Left lung (tissue), 10 donors: ENCODE results near the gene SLC25A48. TPM values are rescaled to one million over a fixed set of nuclear protein-coding genes. Genes with fewer than 3 reads are reported as not detected.

Source experiments
- ATAC-seq: fragments of 200-7000 bp; cut with Tn5 transposase; one replicate; pipeline ENCODE4 v1.9.1; 2020; ENCODE audit warnings: moderate library complexity
- DNase-seq, 4 donors: peaks; one replicate each; pipeline ENCODE4 v3.0.0-alpha.2; 2013 to 2020
- H3K27ac ChIP-seq, 2 donors: fragments of 200-600 bp; sonication (generic) in 1 of 2; one replicate each; pipeline versions ENCODE4 v1.5.0 to v1.8.0; 2020 to 2021
- H3K27me3 ChIP-seq, 2 donors: fragments of 200-600 bp; sonication (generic) in 1 of 2; one replicate each; pipeline versions ENCODE4 v1.5.0 to v1.8.0; 2020 to 2021
- H3K36me3 ChIP-seq, 2 donors: fragments of 200-600 bp; sonication (generic) in 1 of 2; one replicate each; pipeline versions ENCODE4 v1.5.0 to v1.8.0; 2020 to 2021
- H3K4me1 ChIP-seq, 2 donors: fragments of 200-600 bp; one replicate each; pipeline ENCODE4 v1.8.0; 2021
- H3K4me3 ChIP-seq, 2 donors: fragments of 200-600 bp; sonication (generic) in 1 of 2; one replicate each; pipeline versions ENCODE4 v1.5.0 to v1.8.0; 2020 to 2021; ENCODE audit warnings: mild to moderate bottlenecking in 1 of 2
- H3K9me3 ChIP-seq, 2 donors: fragments of 200-600 bp; sonication (generic) in 1 of 2; one replicate each; pipeline versions ENCODE4 v1.5.0 to v1.8.0; 2020 to 2021
- intact Hi-C, 2 donors: fragments of 100-400 bp; cut with DNase I; formaldehyde crosslinking; loops; one replicate each; pipeline versions ENCODE4 v1.11.2 to v1.14.2; 2022
- polyA plus RNA-seq, 6 donors: library from polyadenylated mRNA; unstranded; fragments of 120-200 nt; gene quantifications; one replicate each; pipeline ENCODE4 v1.2.1, GENCODE V29; 2013; ENCODE audit not compliant: insufficient read length in 6 of 6
- total RNA-seq, 2 donors: library from RNA; stranded (reverse); fragmentation: NEBNext Ultra II Directional; extraction: Animal tissue kit (Norgen Biotek cat#: 25700); gene quantifications; one replicate each; pipeline ENCODE4 v1.2.1, GENCODE V29; 2021
- TF ChIP-seq, protein P1 (sequence below), 2 donors: fragments of 200-600 bp; sonication (generic) in 1 of 2; IDR thresholded peaks; one replicate each; pipeline versions ENCODE4 v1.5.0 to v1.8.0; 2021; ENCODE audit warnings: antibody characterized with exemption in 2 of 2
- donor health status: DM: no; HTN: yes; CAD: no.
- donor health status: DM: no; HTN: no; CAD: no.

Gene SLC25A48
- total and polyA plus RNA-seq, 8 donors = 0.64 to 1.7 (median 1.0) TPM; not detected in 1

DNA sequence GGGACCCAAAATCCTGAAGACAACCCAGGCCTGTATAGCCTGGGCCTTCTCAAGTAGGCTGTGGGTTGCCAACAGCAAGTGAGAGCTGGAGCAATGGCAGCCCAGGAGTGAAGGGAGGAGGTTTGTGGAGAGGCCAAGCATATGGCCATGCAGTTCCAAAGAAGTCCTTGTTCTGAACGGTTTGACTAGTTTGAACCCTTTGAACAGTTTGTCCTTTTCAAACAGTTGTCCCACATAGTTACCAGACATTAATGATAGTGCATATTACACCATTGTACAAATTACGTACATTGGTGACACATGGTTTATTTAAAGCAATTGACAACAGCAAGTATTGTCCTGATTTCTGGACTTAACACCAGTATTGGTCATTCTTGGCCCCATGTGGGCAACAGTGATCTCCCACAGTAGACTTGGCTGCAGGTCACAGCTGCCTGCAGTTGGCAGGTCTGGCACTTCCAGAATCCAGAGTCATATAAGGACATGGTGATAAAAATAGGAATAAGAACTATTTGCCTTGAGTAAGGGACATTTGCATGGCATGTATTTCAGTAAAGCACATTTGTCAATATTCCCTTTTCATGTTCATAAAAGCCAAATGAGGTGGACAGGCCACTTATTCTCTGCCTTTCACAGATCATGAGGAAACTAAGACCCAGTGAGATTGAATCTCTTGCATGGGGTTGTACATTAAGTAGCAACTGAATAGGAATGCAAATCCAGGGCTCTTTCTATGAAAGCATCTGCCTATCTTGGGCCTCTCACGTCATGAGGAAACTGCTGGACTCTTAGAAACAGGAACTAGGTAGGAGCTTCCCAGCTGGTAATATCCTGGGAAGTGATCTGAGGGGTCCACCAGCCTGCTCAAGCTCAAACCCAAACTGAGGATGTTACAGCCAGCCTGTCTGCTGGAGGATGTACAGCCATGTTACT, 30.3 kb downstream of the SLC25A48 start:
- no peaks in the 10 kb centered on the region for H3K4me1 ChIP-seq
- intact Hi-C loops = no loop called here
- H3K9me3 ChIP-seq = no peaks in the 10 kb centered on the region
- H3K4me3 ChIP-seq = no peak overlapping the region
- TF ChIP-seq, protein P1, sequence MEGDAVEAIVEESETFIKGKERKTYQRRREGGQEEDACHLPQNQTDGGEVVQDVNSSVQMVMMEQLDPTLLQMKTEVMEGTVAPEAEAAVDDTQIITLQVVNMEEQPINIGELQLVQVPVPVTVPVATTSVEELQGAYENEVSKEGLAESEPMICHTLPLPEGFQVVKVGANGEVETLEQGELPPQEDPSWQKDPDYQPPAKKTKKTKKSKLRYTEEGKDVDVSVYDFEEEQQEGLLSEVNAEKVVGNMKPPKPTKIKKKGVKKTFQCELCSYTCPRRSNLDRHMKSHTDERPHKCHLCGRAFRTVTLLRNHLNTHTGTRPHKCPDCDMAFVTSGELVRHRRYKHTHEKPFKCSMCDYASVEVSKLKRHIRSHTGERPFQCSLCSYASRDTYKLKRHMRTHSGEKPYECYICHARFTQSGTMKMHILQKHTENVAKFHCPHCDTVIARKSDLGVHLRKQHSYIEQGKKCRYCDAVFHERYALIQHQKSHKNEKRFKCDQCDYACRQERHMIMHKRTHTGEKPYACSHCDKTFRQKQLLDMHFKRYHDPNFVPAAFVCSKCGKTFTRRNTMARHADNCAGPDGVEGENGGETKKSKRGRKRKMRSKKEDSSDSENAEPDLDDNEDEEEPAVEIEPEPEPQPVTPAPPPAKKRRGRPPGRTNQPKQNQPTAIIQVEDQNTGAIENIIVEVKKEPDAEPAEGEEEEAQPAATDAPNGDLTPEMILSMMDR (IDR thresholded peaks at IDR 0.05) = no peak
- H3K27ac ChIP-seq = no peak overlapping the region
- no peaks in the 10 kb centered on the region for H3K36me3 ChIP-seq
- ATAC-seq (no peak), DNase-seq (no peak)
- H3K27me3 ChIP-seq = no peaks in the 10 kb centered on the region

DNA sequence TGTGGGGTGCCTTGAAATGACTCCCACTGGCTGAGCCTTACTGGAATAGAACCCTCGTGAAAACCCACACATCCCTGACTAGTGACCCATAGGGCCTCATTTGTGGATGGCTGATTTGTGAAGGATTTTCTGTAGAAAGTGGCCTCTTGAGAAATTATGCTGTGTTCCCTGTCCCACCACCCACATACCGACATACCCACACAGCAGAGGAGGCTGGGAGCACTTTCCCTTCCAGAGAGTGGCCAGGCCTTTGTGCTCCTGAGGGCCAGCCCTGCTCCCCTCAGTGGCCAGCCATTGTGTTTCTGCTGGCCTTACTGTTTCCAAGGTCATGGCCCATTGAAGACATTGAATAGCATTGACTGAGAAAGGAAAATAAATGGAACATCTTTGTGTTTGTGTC, 31.6 kb downstream of the SLC25A48 start:
- intact Hi-C loops = no loop called here
- no peaks in the 10 kb centered on the region for H3K27me3 ChIP-seq
- no peaks in the 10 kb centered on the region for H3K36me3 ChIP-seq
- TF ChIP-seq, protein P1 (IDR thresholded peaks at IDR 0.05) = no peak
- no peak overlapping the region for H3K27ac ChIP-seq
- ATAC-seq (no peak), DNase-seq (no peak)
- no peaks in the 10 kb centered on the region for H3K9me3 ChIP-seq
- H3K4me3 ChIP-seq = no peak overlapping the region
- H3K4me1 ChIP-seq = no peaks in the 10 kb centered on the region

DNA sequence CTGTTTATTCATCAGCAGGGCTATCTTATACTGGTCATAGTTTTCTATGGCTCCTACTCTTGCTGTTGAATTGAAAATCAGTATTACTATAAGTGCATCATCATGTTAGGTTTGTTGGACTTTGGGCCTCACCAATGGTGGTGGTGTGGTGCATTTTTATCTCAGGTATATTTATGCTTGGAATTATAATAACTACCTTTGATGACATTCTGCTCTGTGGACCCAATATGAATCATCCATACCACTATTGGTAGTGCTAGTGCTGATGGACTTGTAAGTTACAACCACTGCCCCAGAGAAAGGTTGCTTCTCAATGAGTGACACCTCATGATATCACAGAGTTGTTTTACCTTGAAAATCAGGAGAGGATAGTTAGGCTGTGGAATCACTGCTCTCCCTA, 33.1 kb downstream of the SLC25A48 start:
- TF ChIP-seq, protein P1 (IDR thresholded peaks at IDR 0.05) = no peak
- Histone ChIP-seq H3K4me1 (no peaks in the 10 kb centered on the region), H3K36me3 (no peaks in the 10 kb centered on the region), H3K27me3 (no peaks in the 10 kb centered on the region), H3K27ac (no peak overlapping the region), H3K4me3 (no peak overlapping the region), H3K9me3 (no peaks in the 10 kb centered on the region)
- no peak for DNase-seq
- intact Hi-C loops = no loop called here
- no peak for ATAC-seq

DNA sequence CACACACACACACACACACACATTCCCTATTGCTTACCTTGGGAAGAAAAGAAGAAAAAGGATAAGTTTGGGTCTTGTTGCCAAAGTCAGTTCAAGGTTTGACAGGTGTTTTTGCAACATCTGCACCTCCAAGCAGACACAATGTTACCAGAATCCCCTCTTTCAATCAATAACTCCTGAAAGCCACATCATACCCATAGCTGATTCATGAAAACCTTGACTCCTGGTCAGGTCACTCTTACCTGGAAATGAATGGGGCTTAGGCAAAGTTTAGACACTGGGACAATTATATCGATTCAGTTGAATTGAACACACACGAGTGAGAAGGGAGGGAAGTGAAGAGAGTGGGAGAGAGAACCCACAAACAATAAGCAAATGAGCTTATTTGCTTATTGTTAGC, 34.2 kb downstream of the SLC25A48 start:
- DNase-seq (no peak), ATAC-seq (no peak)
- no peak overlapping the region for H3K27ac ChIP-seq
- no peak overlapping the region for H3K4me3 ChIP-seq
- H3K4me1 ChIP-seq = no peaks in the 10 kb centered on the region
- intact Hi-C loops = no loop called here
- H3K27me3 ChIP-seq = no peaks in the 10 kb centered on the region
- TF ChIP-seq, protein P1 (IDR thresholded peaks at IDR 0.05) = no peak
- H3K36me3 ChIP-seq = no peaks in the 10 kb centered on the region
- H3K9me3 ChIP-seq = no peaks in the 10 kb centered on the region

DNA sequence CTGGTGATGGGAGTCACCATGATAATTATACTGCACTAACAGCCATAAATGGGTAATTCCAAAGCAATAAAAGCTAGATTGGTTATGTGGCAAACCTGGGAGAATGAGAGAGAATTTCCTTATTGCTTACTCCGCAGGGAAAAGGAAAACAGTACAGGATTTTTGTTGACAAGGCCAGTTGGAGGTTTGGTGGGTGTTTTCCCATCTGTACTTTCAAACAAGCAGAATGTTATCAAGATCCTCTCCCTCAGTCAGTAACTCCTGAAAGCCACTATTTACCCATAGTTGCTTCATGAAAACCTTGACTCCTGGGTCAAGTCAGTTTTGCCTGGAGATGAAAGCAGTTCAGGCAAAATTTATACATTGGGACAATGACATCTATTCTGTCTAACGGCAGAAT, 34.8 kb downstream of the SLC25A48 start:
- ATAC-seq (no peak), DNase-seq (no peak)
- Histone ChIP-seq H3K27ac (no peak overlapping the region), H3K4me3 (no peak overlapping the region), H3K9me3 (no peaks in the 10 kb centered on the region), H3K4me1 (no peaks in the 10 kb centered on the region), H3K27me3 (no peaks in the 10 kb centered on the region), H3K36me3 (no peaks in the 10 kb centered on the region)
- TF ChIP-seq, protein P1 (IDR thresholded peaks at IDR 0.05) = no peak
- intact Hi-C loops = no loop called here
